GM12878 (cell line): ENCODE data around the gene SELENOS. TPM values are rescaled to one million over a fixed set of nuclear protein-coding genes. Genes with fewer than 3 reads are reported as not detected.

Experiments used
- BHLHE40 ChIP-seq, 2 experiments: fragments of 450-650 bp in 1 of 2; IDR thresholded peaks; 2 replicates each; pipeline ENCODE4 v1.6.1; 2011 to 2017; ENCODE audit warnings: low read depth in 2 of 2, borderline replicate concordance in 1 of 2, improper control_type of control experiment in 1 of 2, low read length in 1 of 2, mild to moderate bottlenecking in 1 of 2
- EED ChIP-seq: sonication (generic); IDR thresholded peaks from 2 replicates; pipeline ENCODE4 v1.6.1; 2016; ENCODE audit warnings: antibody characterized with exemption, low read depth
- FOXM1 ChIP-seq: IDR thresholded peaks from 2 replicates; pipeline ENCODE4 v1.6.1; 2012; ENCODE audit warnings: low read depth, mild to moderate bottlenecking, inconsistent platforms, low read length, moderate library complexity
- HDAC2 ChIP-seq: fragments of 200-600 bp; sonication (generic); IDR thresholded peaks from 2 replicates; pipeline ENCODE4 v1.6.1; 2017
- KAT2A ChIP-seq: conservative IDR thresholded peaks from 2 replicates; pipeline ENCODE4 v1.6.1; 2011; ENCODE audit warnings: low read depth, low read length; ENCODE audit not compliant: control insufficient read depth
- RB1 ChIP-seq: fragments of 450-650 bp; formaldehyde crosslinking; IDR thresholded peaks from 2 replicates; pipeline ENCODE4 v1.6.1; 2017; ENCODE audit warnings: mild to moderate bottlenecking, borderline replicate concordance
- SIX5 ChIP-seq: IDR thresholded peaks from 2 replicates; pipeline ENCODE4 v1.6.1; 2011; ENCODE audit warnings: mild to moderate bottlenecking, low read depth, low read length, moderate library complexity; ENCODE audit not compliant: severe bottlenecking
- SKIL ChIP-seq: fragments of 450-650 bp; IDR thresholded peaks from 2 replicates; pipeline ENCODE4 v1.6.1; 2017; ENCODE audit warnings: mild to moderate bottlenecking, low read depth, inconsistent platforms; ENCODE audit not compliant: poor library complexity, severe bottlenecking
- SMARCA5 ChIP-seq: fragments of 450-650 bp; IDR thresholded peaks from 2 replicates; pipeline ENCODE4 v1.6.1; 2017; ENCODE audit warnings: mild to moderate bottlenecking
- SRF ChIP-seq, 2 experiments: IDR thresholded peaks; 2 replicates each; pipeline ENCODE4 v1.6.1; 2011; ENCODE audit warnings: low read depth in 2 of 2, low read length in 2 of 2, mild to moderate bottlenecking in 1 of 2, moderate library complexity in 1 of 2
- ZBED1 ChIP-seq: IDR thresholded peaks from 2 replicates; pipeline ENCODE4 v1.6.1; 2016; ENCODE audit warnings: borderline replicate concordance
- ZNF207 ChIP-seq: fragments of 450-650 bp; IDR thresholded peaks from 2 replicates; pipeline ENCODE4 v1.6.1; 2014; ENCODE audit warnings: antibody characterized with exemption, mild to moderate bottlenecking, borderline replicate concordance
- ZNF687 ChIP-seq: fragments of 450-650 bp; IDR thresholded peaks from 2 replicates; pipeline ENCODE4 v1.6.1; 2017; ENCODE audit warnings: mild to moderate bottlenecking, moderate library complexity
- polyA plus RNA-seq, 11 experiments: library from polyadenylated mRNA; depleted of rRNA in 4 of 11; unstranded in 6 of 11; stranded (reverse) in 5 of 11; fragments of >200 nt; fragmentation: Nextera tagmentation in 4 of 11; fragmentation: Illumina TruSeq in 1 of 11; extraction: Ambion mirVana in 4 of 11; extraction: Trizol in 1 of 11; gene quantifications; 1 replicate in 1 of 11; 2 replicates in 10 of 11; pipeline versions ENCODE4 v1.2.1 to v1.2.3, GENCODE V29; 2011 to 2016; ENCODE audit warnings: inconsistent platforms in 2 of 11, missing spikeins in 2 of 11, low read depth in 1 of 11
- total RNA-seq, 4 experiments: library from RNA; depleted of rRNA in 3 of 4; stranded (reverse); fragments of >200 nt in 3 of 4; fragmentation: Illumina TruSeq in 1 of 4; extraction: Trizol in 1 of 4; gene quantifications; 2 replicates each; pipeline versions ENCODE4 v1.2.1 to v1.2.3, GENCODE V29; 2013 to 2021
- TF ChIP-seq, protein P1 (sequence below): IDR thresholded peaks from 2 replicates; pipeline ENCODE4 v1.6.1; 2011; ENCODE audit warnings: borderline replicate concordance, low read depth, mild to moderate bottlenecking, moderate library complexity, low read length; ENCODE audit not compliant: insufficient read depth, poor library complexity, severe bottlenecking
- TF ChIP-seq, protein P2 (sequence below): fragments of 450-650 bp; IDR thresholded peaks from 2 replicates; pipeline ENCODE4 v1.6.1; 2017; ENCODE audit warnings: mild to moderate bottlenecking, moderate library complexity

The SELENOS gene
- total and polyA plus RNA-seq, 10 of the 15 experiments (the other 5 are each of a cell fraction or from before 2014, with no cell fraction given), result 25.8 to 90.1 (median 37.3) TPM

- TF ChIP-seq EED (no peak; the same call in 1 of the 2 replicates), RB1 (peak; percentile 93), SRF (IDR thresholded peaks at IDR 0.05; ENCODE audit: low read depth in 2 of 2, low read length in 2 of 2) (peak; percentile 90 to 99), KAT2A (no peak), ZNF207 (peak; percentile 80; the same call in 1 of the 2 replicates), HDAC2 (no peak; the same call in none of the 2 replicates), FOXM1 (no peak), BHLHE40 (IDR thresholded peaks at IDR 0.05; ENCODE audit: borderline replicate concordance in 1 of 2, low read depth in 2 of 2, low read length in 1 of 2) (peak; percentile 59 to 79; a peak in 3 of 4 replicates), SMARCA5 (no peak; the same call in 1 of the 2 replicates), SKIL (no peak), ZBED1 (no peak), ZNF687 (peak; percentile 73), SIX5 (peak; percentile 59)
- TF ChIP-seq, protein P1, sequence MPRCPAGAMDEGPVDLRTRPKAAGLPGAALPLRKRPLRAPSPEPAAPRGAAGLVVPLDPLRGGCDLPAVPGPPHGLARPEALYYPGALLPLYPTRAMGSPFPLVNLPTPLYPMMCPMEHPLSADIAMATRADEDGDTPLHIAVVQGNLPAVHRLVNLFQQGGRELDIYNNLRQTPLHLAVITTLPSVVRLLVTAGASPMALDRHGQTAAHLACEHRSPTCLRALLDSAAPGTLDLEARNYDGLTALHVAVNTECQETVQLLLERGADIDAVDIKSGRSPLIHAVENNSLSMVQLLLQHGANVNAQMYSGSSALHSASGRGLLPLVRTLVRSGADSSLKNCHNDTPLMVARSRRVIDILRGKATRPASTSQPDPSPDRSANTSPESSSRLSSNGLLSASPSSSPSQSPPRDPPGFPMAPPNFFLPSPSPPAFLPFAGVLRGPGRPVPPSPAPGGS, result no peak
- TF ChIP-seq, protein P2, sequence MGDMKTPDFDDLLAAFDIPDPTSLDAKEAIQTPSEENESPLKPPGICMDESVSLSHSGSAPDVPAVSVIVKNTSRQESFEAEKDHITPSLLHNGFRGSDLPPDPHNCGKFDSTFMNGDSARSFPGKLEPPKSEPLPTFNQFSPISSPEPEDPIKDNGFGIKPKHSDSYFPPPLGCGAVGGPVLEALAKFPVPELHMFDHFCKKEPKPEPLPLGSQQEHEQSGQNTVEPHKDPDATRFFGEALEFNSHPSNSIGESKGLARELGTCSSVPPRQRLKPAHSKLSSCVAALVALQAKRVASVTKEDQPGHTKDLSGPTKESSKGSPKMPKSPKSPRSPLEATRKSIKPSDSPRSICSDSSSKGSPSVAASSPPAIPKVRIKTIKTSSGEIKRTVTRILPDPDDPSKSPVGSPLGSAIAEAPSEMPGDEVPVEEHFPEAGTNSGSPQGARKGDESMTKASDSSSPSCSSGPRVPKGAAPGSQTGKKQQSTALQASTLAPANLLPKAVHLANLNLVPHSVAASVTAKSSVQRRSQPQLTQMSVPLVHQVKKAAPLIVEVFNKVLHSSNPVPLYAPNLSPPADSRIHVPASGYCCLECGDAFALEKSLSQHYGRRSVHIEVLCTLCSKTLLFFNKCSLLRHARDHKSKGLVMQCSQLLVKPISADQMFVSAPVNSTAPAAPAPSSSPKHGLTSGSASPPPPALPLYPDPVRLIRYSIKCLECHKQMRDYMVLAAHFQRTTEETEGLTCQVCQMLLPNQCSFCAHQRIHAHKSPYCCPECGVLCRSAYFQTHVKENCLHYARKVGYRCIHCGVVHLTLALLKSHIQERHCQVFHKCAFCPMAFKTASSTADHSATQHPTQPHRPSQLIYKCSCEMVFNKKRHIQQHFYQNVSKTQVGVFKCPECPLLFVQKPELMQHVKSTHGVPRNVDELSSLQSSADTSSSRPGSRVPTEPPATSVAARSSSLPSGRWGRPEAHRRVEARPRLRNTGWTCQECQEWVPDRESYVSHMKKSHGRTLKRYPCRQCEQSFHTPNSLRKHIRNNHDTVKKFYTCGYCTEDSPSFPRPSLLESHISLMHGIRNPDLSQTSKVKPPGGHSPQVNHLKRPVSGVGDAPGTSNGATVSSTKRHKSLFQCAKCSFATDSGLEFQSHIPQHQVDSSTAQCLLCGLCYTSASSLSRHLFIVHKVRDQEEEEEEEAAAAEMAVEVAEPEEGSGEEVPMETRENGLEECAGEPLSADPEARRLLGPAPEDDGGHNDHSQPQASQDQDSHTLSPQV, result no peak
Observed at GRCh38 chr15:101294731-101295606, 17.7 kb upstream of the SELENOS start, which contains the start of gene SNRPA1 (continued).
